Loucy (cell line): ENCODE data around the gene FADS2.
A peak's percentile ranks its signal among the peaks of the same experiment; 100 is the strongest.

Experiments
- H2AFZ ChIP-seq: fragments of 200-600 bp; sonication (generic); 2 replicates; pipeline ENCODE4 v1.6.0; 2016; ENCODE audit warnings: antibody characterized with exemption, mild to moderate bottlenecking, low read length, moderate library complexity
- H3F3A ChIP-seq: fragments of 200-600 bp; 2 replicates; pipeline ENCODE4 v1.6.0; 2016; ENCODE audit warnings: antibody characterized with exemption, low read depth, mild to moderate bottlenecking
- H3K27me3 ChIP-seq: fragments of 200-600 bp; sonication (generic); 2 replicates; pipeline ENCODE4 v1.6.1; 2014; ENCODE audit warnings: low read length, mild to moderate bottlenecking; ENCODE audit not compliant: insufficient read depth, poor library complexity, severe bottlenecking
- H3K36me3 ChIP-seq: fragments of 200-600 bp; sonication (generic); 2 replicates; pipeline ENCODE4 v1.6.1; 2016; ENCODE audit warnings: low read length; ENCODE audit not compliant: insufficient read depth
- H3K4me1 ChIP-seq: fragments of 200-600 bp; sonication (generic); 2 replicates; pipeline ENCODE4 v1.5.1; 2014; ENCODE audit warnings: low read length, mild to moderate bottlenecking; ENCODE audit not compliant: insufficient read depth, poor library complexity, severe bottlenecking
- H3K4me2 ChIP-seq: fragments of 200-600 bp; sonication (generic); 2 replicates; pipeline ENCODE4 v1.6.0; 2014; ENCODE audit warnings: antibody characterized with exemption, low read length, low read depth, mild to moderate bottlenecking; ENCODE audit not compliant: poor library complexity, severe bottlenecking
- H3K4me3 ChIP-seq: fragments of 200-600 bp; sonication (generic); 2 replicates; pipeline ENCODE4 v1.5.1; 2014; ENCODE audit warnings: low read length, mild to moderate bottlenecking, mixed read lengths; ENCODE audit not compliant: poor library complexity, severe bottlenecking
- H3K79me2 ChIP-seq: fragments of 200-600 bp; sonication (generic); 2 replicates; pipeline ENCODE4 v1.6.1; 2014; ENCODE audit warnings: low read length; ENCODE audit not compliant: insufficient read depth
- H3K9ac ChIP-seq: fragments of 200-600 bp; sonication (generic); 2 replicates; pipeline ENCODE4 v1.6.0; 2014; ENCODE audit warnings: mild to moderate bottlenecking, low read depth, low read length, moderate library complexity; ENCODE audit not compliant: poor library complexity, severe bottlenecking
- H3K9me2 ChIP-seq: fragments of 200-600 bp; sonication (generic); replicated peaks from 2 replicates; pipeline ENCODE4 v1.6.1; 2016; ENCODE audit warnings: low read depth, low read length, mixed read lengths
- H3K9me3 ChIP-seq: fragments of 200-600 bp; sonication (generic); 2 replicates; pipeline ENCODE4 v1.6.1; 2014; ENCODE audit warnings: mild to moderate bottlenecking, antibody characterized with exemption, low read length, low read depth; ENCODE audit not compliant: insufficient read depth
- H4K20me1 ChIP-seq: fragments of 200-600 bp; sonication (generic); 2 replicates; pipeline ENCODE4 v1.6.0; 2014; ENCODE audit warnings: antibody characterized with exemption, low read length, mild to moderate bottlenecking; ENCODE audit not compliant: insufficient read depth, poor library complexity, severe bottlenecking
- EZH2phosphoT487 ChIP-seq: fragments of 200-600 bp; IDR thresholded peaks from 2 replicates; pipeline ENCODE4 v1.6.1; 2018; ENCODE audit warnings: antibody characterized with exemption, mild to moderate bottlenecking, moderate library complexity, borderline replicate concordance
- TF ChIP-seq, protein P1 (sequence below): fragments of 200-600 bp; sonication (generic); conservative IDR thresholded peaks from 2 replicates; pipeline ENCODE4 v1.5.1; 2014; ENCODE audit warnings: mild to moderate bottlenecking, antibody characterized with exemption, low read length

Gene FADS2

DNA sequence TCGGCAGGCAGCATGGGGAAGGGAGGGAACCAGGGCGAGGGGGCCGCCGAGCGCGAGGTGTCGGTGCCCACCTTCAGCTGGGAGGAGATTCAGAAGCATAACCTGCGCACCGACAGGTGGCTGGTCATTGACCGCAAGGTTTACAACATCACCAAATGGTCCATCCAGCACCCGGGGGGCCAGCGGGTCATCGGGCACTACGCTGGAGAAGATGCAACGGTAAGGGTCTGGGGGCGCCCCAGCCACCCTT lies 204 bp downstream of the FADS2 start:
- Histone ChIP-seq H3K9me2 (no peaks in the 10 kb centered on the region), H3F3A (peaks cover 9% of the 10 kb centered on the region), H3K4me3 (peak overlapping the region; percentile 84), H2AFZ (no peak overlapping the region), H3K27me3 (peaks cover 12% of the 10 kb centered on the region), H3K79me2 (peaks cover 80% of the 10 kb centered on the region), H3K9ac (peak overlapping the region; percentile 96), H4K20me1 (peaks cover 45% of the 10 kb centered on the region), H3K9me3 (no peaks in the 10 kb centered on the region), H3K36me3 (0 out of 2 replicates have a peak, but pooled peaks cover 4% of the 10 kb centered on the region), H3K4me2 (peak overlapping the region; percentile 95), H3K4me1 (peaks cover 48% of the 10 kb centered on the region)
- no peak for TF ChIP-seq EZH2phosphoT487
- TF ChIP-seq, protein P1, sequence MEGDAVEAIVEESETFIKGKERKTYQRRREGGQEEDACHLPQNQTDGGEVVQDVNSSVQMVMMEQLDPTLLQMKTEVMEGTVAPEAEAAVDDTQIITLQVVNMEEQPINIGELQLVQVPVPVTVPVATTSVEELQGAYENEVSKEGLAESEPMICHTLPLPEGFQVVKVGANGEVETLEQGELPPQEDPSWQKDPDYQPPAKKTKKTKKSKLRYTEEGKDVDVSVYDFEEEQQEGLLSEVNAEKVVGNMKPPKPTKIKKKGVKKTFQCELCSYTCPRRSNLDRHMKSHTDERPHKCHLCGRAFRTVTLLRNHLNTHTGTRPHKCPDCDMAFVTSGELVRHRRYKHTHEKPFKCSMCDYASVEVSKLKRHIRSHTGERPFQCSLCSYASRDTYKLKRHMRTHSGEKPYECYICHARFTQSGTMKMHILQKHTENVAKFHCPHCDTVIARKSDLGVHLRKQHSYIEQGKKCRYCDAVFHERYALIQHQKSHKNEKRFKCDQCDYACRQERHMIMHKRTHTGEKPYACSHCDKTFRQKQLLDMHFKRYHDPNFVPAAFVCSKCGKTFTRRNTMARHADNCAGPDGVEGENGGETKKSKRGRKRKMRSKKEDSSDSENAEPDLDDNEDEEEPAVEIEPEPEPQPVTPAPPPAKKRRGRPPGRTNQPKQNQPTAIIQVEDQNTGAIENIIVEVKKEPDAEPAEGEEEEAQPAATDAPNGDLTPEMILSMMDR, result no peak

DNA sequence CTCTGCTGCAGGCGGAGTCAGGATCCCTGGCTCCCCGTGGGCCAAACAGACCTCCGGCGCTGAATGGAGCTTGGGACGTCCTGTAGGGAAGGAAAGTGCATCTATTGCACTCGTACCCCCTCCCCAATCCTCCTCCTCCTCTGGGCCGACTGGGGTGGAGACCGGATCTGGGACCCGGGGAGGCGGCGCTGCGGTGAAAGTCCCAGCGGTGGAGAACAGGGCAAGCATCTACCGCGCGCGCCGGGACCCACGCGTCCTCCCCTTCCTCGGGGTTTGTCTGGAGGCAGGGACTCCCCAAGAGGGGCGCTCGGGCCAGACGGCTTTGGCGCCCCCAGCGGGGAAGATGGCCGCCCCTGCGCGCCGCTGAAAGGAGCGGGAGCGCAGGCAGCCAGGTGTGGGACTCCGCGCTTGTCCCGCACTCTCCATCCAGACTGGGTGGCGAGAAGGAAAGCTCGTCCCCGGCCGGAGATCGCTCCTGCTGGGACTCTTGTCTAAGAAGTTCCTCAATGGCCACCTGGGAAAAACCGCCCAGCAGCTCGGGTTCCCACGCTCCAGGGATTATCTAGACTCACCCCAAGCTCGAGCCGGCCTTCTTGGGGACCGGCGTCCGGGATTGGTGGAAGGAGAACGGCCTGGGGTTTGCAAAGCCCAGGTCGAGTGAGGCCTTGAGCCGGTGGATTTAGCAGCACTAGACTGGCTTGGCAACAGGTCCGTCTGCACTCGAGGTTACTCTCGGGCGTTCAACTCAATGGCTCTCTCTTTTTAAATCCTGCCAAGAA lies 718 bp downstream of the FADS2 start:
- peaks cover 85% of the 10 kb centered on the region for H3K79me2 ChIP-seq
- peaks cover 14% of the 10 kb centered on the region for H3F3A ChIP-seq
- TF ChIP-seq, protein P1, result peak; percentile 56
- TF ChIP-seq EZH2phosphoT487, result no peak
- no peaks in the 10 kb centered on the region for H3K9me2 ChIP-seq
- peaks cover 12% of the 10 kb centered on the region for H3K27me3 ChIP-seq
- no peaks in the 10 kb centered on the region for H3K9me3 ChIP-seq
- peak overlapping the region; percentile 96 for H3K9ac ChIP-seq
- peak overlapping the region; percentile 84 for H3K4me3 ChIP-seq
- H4K20me1 ChIP-seq, result peaks cover 45% of the 10 kb centered on the region
- H3K4me1 ChIP-seq, result peaks cover 53% of the 10 kb centered on the region
- peak overlapping the region; percentile 95 for H3K4me2 ChIP-seq
- 0 out of 2 replicates have a peak, but pooled peaks cover 4% of the 10 kb centered on the region for H3K36me3 ChIP-seq
- H2AFZ ChIP-seq, result no peak overlapping the region

DNA sequence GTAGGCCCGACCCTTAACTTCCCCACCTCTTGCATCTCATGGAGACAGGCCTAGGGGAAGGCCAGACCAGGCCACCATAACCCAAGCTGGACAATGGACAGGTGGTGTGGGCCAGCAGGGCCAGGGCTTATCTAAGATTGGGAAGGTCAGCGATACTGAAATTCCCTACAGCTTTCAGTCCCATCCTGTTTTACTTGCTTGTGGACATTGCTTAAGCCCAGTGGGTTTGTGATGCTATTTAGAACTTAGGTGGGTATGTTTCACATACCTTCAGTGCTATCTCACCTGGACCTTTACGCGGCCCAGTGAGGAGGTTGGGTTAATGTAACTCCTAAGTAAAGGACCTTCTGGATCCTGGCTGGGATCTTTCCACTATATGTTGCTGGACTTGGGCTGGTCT lies 1.7 kb downstream of the FADS2 start:
- Histone ChIP-seq H3K27me3 (peaks cover 12% of the 10 kb centered on the region), H3K9me2 (no peaks in the 10 kb centered on the region), H3K4me1 (peaks cover 59% of the 10 kb centered on the region), H3K36me3 (0 out of 2 replicates have a peak, but pooled peaks cover 4% of the 10 kb centered on the region), H4K20me1 (peaks cover 45% of the 10 kb centered on the region), H3K9me3 (no peaks in the 10 kb centered on the region), H3K4me3 (peak overlapping the region; percentile 84), H3K9ac (peak overlapping the region; percentile 96), H3K4me2 (peak overlapping the region; percentile 95), H3K79me2 (peaks cover 84% of the 10 kb centered on the region), H3F3A (peaks cover 20% of the 10 kb centered on the region), H2AFZ (no peak overlapping the region)
- TF ChIP-seq, protein P1, result no peak
- no peak for TF ChIP-seq EZH2phosphoT487
